Measurements from ENCODE around the gene C2orf76.

Gene C2orf76

GRCh38 chr2:119337749-119338148 lies 28.9 kb downstream of the C2orf76 start:
- DNase-seq, result no peak

GRCh38 chr2:119333833-119334232 lies 32.8 kb downstream of the C2orf76 start:
- no peak for DNase-seq

GRCh38 chr2:119333360-119333759 lies 33.3 kb downstream of the C2orf76 start:
- no peak for DNase-seq

- no peak for DNase-seq
These were observed 33.7 kb downstream of the C2orf76 start for GRCh38 chr2:119332953-119333352.

- no peak for DNase-seq
These were observed 39.2 kb downstream of the C2orf76 start for GRCh38 chr2:119327431-119327830.

GRCh38 chr2:119326938-119327337 lies 39.7 kb downstream of the C2orf76 start:
- no peak for DNase-seq

GRCh38 chr2:119324685-119325270 lies 41.9 kb downstream of the C2orf76 start:
- DNase-seq, result no peak

- no peak for DNase-seq
These were observed 43.2 kb downstream of the C2orf76 start for GRCh38 chr2:119323459-119323858.

- no peak for DNase-seq
These were observed 47.0 kb downstream of the C2orf76 start for GRCh38 chr2:119319593-119319992.

- DNase-seq, result no peak
These were observed 49.1 kb downstream of the C2orf76 start for GRCh38 chr2:119317554-119317953.

- no peak for DNase-seq
These were observed 50.6 kb downstream of the C2orf76 start for GRCh38 chr2:119316066-119316465.

- no peak for DNase-seq
These were observed 51.3 kb downstream of the C2orf76 start for GRCh38 chr2:119315241-119315925.

GRCh38 chr2:119311831-119312230 lies 54.8 kb downstream of the C2orf76 start:
- no peak for DNase-seq

- no peak for DNase-seq
These were observed 55.3 kb downstream of the C2orf76 start for GRCh38 chr2:119311371-119311770.

- no peak for DNase-seq
These were observed 57.8 kb downstream of the C2orf76 start for GRCh38 chr2:119308793-119309330.

GRCh38 chr2:119307419-119308140 lies 59.1 kb downstream of the C2orf76 start:
- DNase-seq, result no peak

GRCh38 chr2:119306196-119306590 lies 60.4 kb downstream of the C2orf76 start:
- DNase-seq, result no peak

GRCh38 chr2:119305497-119306195 lies 61.0 kb downstream of the C2orf76 start:
- no peak for DNase-seq

- no peak for DNase-seq
These were observed 61.8 kb downstream of the C2orf76 start for GRCh38 chr2:119304847-119305246.

GRCh38 chr2:119301413-119301812 lies 65.2 kb downstream of the C2orf76 start:
- no peak for DNase-seq

- DNase-seq, result no peak
These were observed 70.8 kb downstream of the C2orf76 start for GRCh38 chr2:119295688-119296375.

GRCh38 chr2:119294671-119295070 lies 72.0 kb downstream of the C2orf76 start:
- DNase-seq, result no peak

GRCh38 chr2:119293900-119294299 lies 72.7 kb downstream of the C2orf76 start:
- no peak for DNase-seq
